HS-27A (cell line): Measurements from ENCODE around the gene DDHD1.

Source experiments
- DNase-seq: peaks from one replicate; pipeline ENCODE4 v3.0.0-alpha.2; 2012; ENCODE audit warnings: low read depth, missing footprints

DDHD1 gene

GRCh38 chr14:53034036-53034435 lies 119.1 kb downstream of the DDHD1 start:
- no peak for DNase-seq

GRCh38 chr14:53032838-53033390 lies 120.2 kb downstream of the DDHD1 start:
- DNase-seq = no peak

GRCh38 chr14:53032161-53032803 lies 120.8 kb downstream of the DDHD1 start:
- DNase-seq = peak; percentile 92

GRCh38 chr14:53027562-53027961 lies 125.6 kb downstream of the DDHD1 start:
- DNase-seq = no peak

GRCh38 chr14:53027041-53027440 lies 126.1 kb downstream of the DDHD1 start:
- DNase-seq = no peak

GRCh38 chr14:53023325-53023724 lies 129.8 kb downstream of the DDHD1 start:
- no peak for DNase-seq

- no peak for DNase-seq
These were observed 130.5 kb downstream of the DDHD1 start for GRCh38 chr14:53022593-53022992.

- DNase-seq = no peak
These were observed 132.8 kb downstream of the DDHD1 start for GRCh38 chr14:53020193-53020932.

- no peak for DNase-seq
These were observed 133.7 kb downstream of the DDHD1 start for GRCh38 chr14:53019406-53019805.

GRCh38 chr14:53017837-53018236 lies 135.3 kb downstream of the DDHD1 start:
- no peak for DNase-seq

- no peak for DNase-seq
These were observed 136.2 kb downstream of the DDHD1 start for GRCh38 chr14:53016919-53017318.

GRCh38 chr14:53016491-53016890 lies 136.6 kb downstream of the DDHD1 start:
- DNase-seq = no peak

GRCh38 chr14:53011053-53011462 lies 142.1 kb downstream of the DDHD1 start:
- DNase-seq = peak; percentile 97

- DNase-seq = no peak
These were observed 142.7 kb downstream of the DDHD1 start for GRCh38 chr14:53010193-53011040.

GRCh38 chr14:53006931-53007562 lies 146.1 kb downstream of the DDHD1 start:
- DNase-seq = no peak

GRCh38 chr14:53004976-53005375 lies 148.1 kb downstream of the DDHD1 start:
- no peak for DNase-seq

- no peak for DNase-seq
These were observed 149.3 kb downstream of the DDHD1 start for GRCh38 chr14:53003776-53004175.

GRCh38 chr14:53002576-53002975 lies 150.5 kb downstream of the DDHD1 start:
- DNase-seq = no peak

- no peak for DNase-seq
These were observed 151.2 kb downstream of the DDHD1 start for GRCh38 chr14:53001787-53002378.

GRCh38 chr14:52998376-52999015 lies 154.6 kb downstream of the DDHD1 start:
- no peak for DNase-seq

GRCh38 chr14:52996493-52996892 lies 156.6 kb downstream of the DDHD1 start:
- no peak for DNase-seq
